GM23338 (cell line): ENCODE data around the gene POLG2. TPM values are rescaled to one million over a fixed set of nuclear protein-coding genes. Genes with fewer than 3 reads are reported as not detected.

Experiments used
- ATAC-seq: fragments of 200-7000 bp; cut with Tn5 transposase; 3 replicates; pipeline ENCODE4 v1.9.1; 2020
- DNase-seq: peaks from one replicate; pipeline ENCODE4 v3.0.0-alpha.2; 2015; ENCODE audit warnings: low spot score
- H2AFZ ChIP-seq: fragments of 200-600 bp; sonication (generic); 2 replicates; pipeline ENCODE4 v1.8.0; 2016; ENCODE audit warnings: antibody characterized with exemption, mild to moderate bottlenecking, moderate library complexity
- H3F3A ChIP-seq: fragments of 200-600 bp; sonication (generic); replicated peaks from 2 replicates; pipeline ENCODE4 v1.8.0; 2017; ENCODE audit warnings: antibody characterized with exemption, mixed run types, low read depth
- H3K27ac ChIP-seq: fragments of 200-600 bp; sonication (generic); 2 replicates; pipeline ENCODE4 v1.6.1; 2016; ENCODE audit warnings: low read depth
- H3K27me3 ChIP-seq: fragments of 200-600 bp; sonication (generic); 2 replicates; pipeline ENCODE4 v1.8.0; 2016; ENCODE audit warnings: mild to moderate bottlenecking, mixed run types, moderate library complexity; ENCODE audit not compliant: insufficient read depth
- H3K36me3 ChIP-seq: fragments of 200-600 bp; sonication (generic); 2 replicates; pipeline ENCODE4 v1.8.0; 2016; ENCODE audit warnings: mild to moderate bottlenecking; ENCODE audit not compliant: insufficient read depth
- H3K4me1 ChIP-seq: fragments of 200-600 bp; sonication (generic); 2 replicates; pipeline ENCODE4 v1.8.0; 2016; ENCODE audit warnings: mild to moderate bottlenecking, moderate library complexity; ENCODE audit not compliant: insufficient read depth
- H3K4me2 ChIP-seq: fragments of 200-600 bp; sonication (generic); 2 replicates; pipeline ENCODE4 v1.7.1; 2017; ENCODE audit warnings: mixed run types
- H3K4me3 ChIP-seq: fragments of 200-600 bp; sonication (generic); 2 replicates; pipeline ENCODE4 v1.6.1; 2016; ENCODE audit warnings: mixed run types
- H3K79me2 ChIP-seq: fragments of 200-600 bp; sonication (generic); replicated peaks from 2 replicates; pipeline ENCODE4 v1.8.0; 2017; ENCODE audit warnings: mild to moderate bottlenecking; ENCODE audit not compliant: insufficient read depth
- H3K9me2 ChIP-seq: fragments of 200-600 bp; sonication (generic); 2 replicates; pipeline ENCODE4 v1.8.0; 2017; ENCODE audit not compliant: insufficient read depth
- H4K20me1 ChIP-seq: fragments of 200-600 bp; sonication (generic); replicated peaks from 2 replicates; pipeline ENCODE4 v1.8.0; 2017; ENCODE audit warnings: mild to moderate bottlenecking; ENCODE audit not compliant: insufficient read depth
- H3K27ac Mint-ChIP-seq: 2 replicates; pipeline ENCODE4 v1.8.0; 2020; ENCODE audit warnings: inconsistent platforms, mild to moderate bottlenecking, moderate library complexity, mixed read lengths
- H3K27me3 Mint-ChIP-seq: 3 replicates; pipeline ENCODE4 v1.8.0; 2022; ENCODE audit warnings: low read depth, mild to moderate bottlenecking, moderate library complexity, mixed read lengths, inconsistent platforms; ENCODE audit not compliant: insufficient read depth, poor library complexity
- H3K36me3 Mint-ChIP-seq: 3 replicates; pipeline ENCODE4 v1.8.0; 2021; ENCODE audit warnings: low read depth, mild to moderate bottlenecking, inconsistent platforms, moderate library complexity, mixed read lengths
- H3K4me1 Mint-ChIP-seq: 3 replicates; pipeline ENCODE4 v1.8.0; 2020; ENCODE audit warnings: mild to moderate bottlenecking, inconsistent platforms, mixed read lengths
- H3K4me3 Mint-ChIP-seq: 3 replicates; pipeline ENCODE4 v1.8.0; 2021; ENCODE audit warnings: moderate library complexity, mild to moderate bottlenecking, inconsistent platforms, mixed read lengths
- H3K9me3 Mint-ChIP-seq: 3 replicates; pipeline ENCODE4 v1.8.0; 2020; ENCODE audit warnings: moderate library complexity, mild to moderate bottlenecking, inconsistent platforms, mixed read lengths
- CREB1 ChIP-seq: fragments of 250-450 bp; sonication (Bioruptor Pico); IDR thresholded peaks from 2 replicates; pipeline ENCODE4 v1.5.0; 2020; ENCODE audit warnings: low read depth, mild to moderate bottlenecking, moderate library complexity
- POLR2AphosphoS5 ChIP-seq: IDR thresholded peaks from 2 replicates; pipeline ENCODE4 v1.6.1; 2016; ENCODE audit warnings: antibody characterized with exemption, low read depth
- ZNF331 ChIP-seq: fragments of 250-450 bp; sonication (Bioruptor Pico); IDR thresholded peaks from 2 replicates; pipeline ENCODE4 v1.5.0; 2020; ENCODE audit warnings: low read depth, mild to moderate bottlenecking, moderate library complexity
- polyA plus RNA-seq: library from polyadenylated mRNA; unstranded; fragments of >200 nt; fragmentation: Nextera tagmentation; extraction: Ambion mirVana; gene quantifications from 2 replicates; pipeline ENCODE4 v1.2.1, GENCODE V29; 2016
- total RNA-seq: library from RNA; depleted of rRNA; stranded (reverse); fragments of >200 nt; shearing (Covaris generic); gene quantifications from 2 replicates; pipeline ENCODE4 v1.2.3, GENCODE V29; 2014
- TF ChIP-seq, protein P1 (sequence below): fragments of 250-450 bp; sonication (Bioruptor Pico); IDR thresholded peaks from 2 replicates; pipeline ENCODE4 v1.5.0; 2020; ENCODE audit warnings: mild to moderate bottlenecking, moderate library complexity
- TF ChIP-seq, protein P2 (sequence below): IDR thresholded peaks from 2 replicates; pipeline ENCODE4 v1.6.1; 2016; ENCODE audit warnings: antibody characterized with exemption
- TF ChIP-seq, protein P3 (sequence below): IDR thresholded peaks from one replicate; pipeline ENCODE4 v1.6.1; 2018; ENCODE audit warnings: antibody characterized with exemption; ENCODE audit not compliant: unreplicated experiment

The POLG2 gene
- total and polyA plus RNA-seq, 2 experiments from 2014 or later = 20.2 to 28.0 TPM

DNA sequence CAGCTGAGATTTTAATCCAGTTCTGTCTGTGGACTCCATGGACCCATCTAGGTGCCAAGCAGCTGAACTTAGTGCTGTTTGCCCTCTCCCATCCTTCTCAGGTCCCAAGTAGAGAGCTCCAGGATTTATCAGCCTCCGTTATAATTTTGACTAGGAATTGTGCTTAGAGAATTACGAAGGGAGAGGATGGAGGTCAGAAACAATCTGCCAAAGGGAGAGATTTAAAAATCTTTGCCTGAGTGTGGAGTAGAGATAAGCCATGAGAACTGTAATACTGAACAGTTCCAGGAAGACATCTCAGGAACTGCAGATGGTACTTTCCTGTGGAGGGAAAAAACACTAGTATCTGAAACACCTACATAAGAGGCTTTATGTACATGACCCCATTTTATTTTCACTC, 36.9 kb upstream of the POLG2 start (continued):
- TF ChIP-seq, protein P1, sequence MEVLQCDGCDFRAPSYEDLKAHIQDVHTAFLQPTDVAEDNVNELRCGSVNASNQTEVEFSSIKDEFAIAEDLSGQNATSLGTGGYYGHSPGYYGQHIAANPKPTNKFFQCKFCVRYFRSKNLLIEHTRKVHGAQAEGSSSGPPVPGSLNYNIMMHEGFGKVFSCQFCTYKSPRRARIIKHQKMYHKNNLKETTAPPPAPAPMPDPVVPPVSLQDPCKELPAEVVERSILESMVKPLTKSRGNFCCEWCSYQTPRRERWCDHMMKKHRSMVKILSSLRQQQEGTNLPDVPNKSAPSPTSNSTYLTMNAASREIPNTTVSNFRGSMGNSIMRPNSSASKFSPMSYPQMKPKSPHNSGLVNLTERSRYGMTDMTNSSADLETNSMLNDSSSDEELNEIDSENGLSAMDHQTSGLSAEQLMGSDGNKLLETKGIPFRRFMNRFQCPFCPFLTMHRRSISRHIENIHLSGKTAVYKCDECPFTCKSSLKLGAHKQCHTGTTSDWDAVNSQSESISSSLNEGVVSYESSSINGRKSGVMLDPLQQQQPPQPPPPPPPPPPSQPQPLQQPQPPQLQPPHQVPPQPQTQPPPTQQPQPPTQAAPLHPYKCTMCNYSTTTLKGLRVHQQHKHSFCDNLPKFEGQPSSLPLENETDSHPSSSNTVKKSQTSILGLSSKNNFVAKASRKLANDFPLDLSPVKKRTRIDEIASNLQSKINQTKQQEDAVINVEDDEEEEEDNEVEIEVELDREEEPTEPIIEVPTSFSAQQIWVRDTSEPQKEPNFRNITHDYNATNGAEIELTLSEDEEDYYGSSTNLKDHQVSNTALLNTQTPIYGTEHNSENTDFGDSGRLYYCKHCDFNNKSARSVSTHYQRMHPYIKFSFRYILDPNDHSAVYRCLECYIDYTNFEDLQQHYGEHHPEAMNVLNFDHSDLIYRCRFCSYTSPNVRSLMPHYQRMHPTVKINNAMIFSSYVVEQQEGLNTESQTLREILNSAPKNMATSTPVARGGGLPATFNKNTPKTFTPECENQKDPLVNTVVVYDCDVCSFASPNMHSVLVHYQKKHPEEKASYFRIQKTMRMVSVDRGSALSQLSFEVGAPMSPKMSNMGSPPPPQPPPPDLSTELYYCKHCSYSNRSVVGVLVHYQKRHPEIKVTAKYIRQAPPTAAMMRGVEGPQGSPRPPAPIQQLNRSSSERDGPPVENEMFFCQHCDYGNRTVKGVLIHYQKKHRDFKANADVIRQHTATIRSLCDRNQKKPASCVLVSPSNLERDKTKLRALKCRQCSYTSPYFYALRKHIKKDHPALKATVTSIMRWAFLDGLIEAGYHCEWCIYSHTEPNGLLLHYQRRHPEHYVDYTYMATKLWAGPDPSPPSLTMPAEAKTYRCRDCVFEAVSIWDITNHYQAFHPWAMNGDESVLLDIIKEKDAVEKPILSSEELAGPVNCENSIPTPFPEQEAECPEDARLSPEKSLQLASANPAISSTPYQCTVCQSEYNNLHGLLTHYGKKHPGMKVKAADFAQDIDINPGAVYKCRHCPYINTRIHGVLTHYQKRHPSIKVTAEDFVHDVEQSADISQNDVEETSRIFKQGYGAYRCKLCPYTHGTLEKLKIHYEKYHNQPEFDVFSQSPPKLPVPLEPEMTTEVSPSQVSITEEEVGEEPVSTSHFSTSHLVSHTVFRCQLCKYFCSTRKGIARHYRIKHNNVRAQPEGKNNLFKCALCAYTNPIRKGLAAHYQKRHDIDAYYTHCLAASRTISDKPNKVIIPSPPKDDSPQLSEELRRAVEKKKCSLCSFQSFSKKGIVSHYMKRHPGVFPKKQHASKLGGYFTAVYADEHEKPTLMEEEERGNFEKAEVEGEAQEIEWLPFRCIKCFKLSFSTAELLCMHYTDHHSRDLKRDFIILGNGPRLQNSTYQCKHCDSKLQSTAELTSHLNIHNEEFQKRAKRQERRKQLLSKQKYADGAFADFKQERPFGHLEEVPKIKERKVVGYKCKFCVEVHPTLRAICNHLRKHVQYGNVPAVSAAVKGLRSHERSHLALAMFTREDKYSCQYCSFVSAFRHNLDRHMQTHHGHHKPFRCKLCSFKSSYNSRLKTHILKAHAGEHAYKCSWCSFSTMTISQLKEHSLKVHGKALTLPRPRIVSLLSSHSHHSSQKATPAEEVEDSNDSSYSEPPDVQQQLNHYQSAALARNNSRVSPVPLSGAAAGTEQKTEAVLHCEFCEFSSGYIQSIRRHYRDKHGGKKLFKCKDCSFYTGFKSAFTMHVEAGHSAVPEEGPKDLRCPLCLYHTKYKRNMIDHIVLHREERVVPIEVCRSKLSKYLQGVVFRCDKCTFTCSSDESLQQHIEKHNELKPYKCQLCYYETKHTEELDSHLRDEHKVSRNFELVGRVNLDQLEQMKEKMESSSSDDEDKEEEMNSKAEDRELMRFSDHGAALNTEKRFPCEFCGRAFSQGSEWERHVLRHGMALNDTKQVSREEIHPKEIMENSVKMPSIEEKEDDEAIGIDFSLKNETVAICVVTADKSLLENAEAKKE (CRISPR knock-in tag) = no peak
- TF ChIP-seq CREB1 (no peak), ZNF331 (CRISPR knock-in tag) (no peak)

DNA sequence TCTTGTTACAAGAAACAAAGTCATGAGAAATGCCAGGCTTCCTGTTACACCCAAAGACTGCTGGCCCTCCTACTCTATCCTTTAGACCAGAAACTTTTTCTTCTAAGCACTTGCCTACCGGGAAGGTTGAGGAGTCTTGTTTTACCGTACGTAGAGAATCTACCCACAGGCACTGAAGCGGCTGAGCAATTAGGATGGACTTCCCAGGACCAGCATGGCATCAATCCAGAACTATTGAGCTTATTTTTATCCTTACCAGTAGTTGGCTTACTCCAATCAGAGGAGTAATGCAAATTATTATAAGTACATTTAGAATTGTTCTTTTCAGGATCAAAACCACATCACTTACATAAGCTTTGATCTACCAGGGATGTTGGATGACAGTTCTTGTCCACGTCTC, 35.6 kb upstream of the POLG2 start:
- H3K27me3 Mint-ChIP-seq = no peaks in the 10 kb centered on the region
- peaks cover 92% of the 10 kb centered on the region for H3K36me3 Mint-ChIP-seq

More for the DNA sequence above, 35.6 kb upstream of the POLG2 start:
- Histone ChIP-seq H2AFZ (no peak overlapping the region), H3K4me3 (no peak overlapping the region), H3K4me2 (no peak overlapping the region), H3K4me1 (no peaks in the 10 kb centered on the region), H4K20me1 (peaks cover 21% of the 10 kb centered on the region), H3K9me2 (no peaks in the 10 kb centered on the region), H3F3A (no peaks in the 10 kb centered on the region), H3K27ac (no peak overlapping the region), H3K79me2 (no peaks in the 10 kb centered on the region), H3K27me3 (no peaks in the 10 kb centered on the region), H3K36me3 (peaks cover 92% of the 10 kb centered on the region)
- no peak for ATAC-seq
- no peaks in the 10 kb centered on the region for H3K4me1 Mint-ChIP-seq
- no peak overlapping the region for H3K4me3 Mint-ChIP-seq
- TF ChIP-seq, protein P2, sequence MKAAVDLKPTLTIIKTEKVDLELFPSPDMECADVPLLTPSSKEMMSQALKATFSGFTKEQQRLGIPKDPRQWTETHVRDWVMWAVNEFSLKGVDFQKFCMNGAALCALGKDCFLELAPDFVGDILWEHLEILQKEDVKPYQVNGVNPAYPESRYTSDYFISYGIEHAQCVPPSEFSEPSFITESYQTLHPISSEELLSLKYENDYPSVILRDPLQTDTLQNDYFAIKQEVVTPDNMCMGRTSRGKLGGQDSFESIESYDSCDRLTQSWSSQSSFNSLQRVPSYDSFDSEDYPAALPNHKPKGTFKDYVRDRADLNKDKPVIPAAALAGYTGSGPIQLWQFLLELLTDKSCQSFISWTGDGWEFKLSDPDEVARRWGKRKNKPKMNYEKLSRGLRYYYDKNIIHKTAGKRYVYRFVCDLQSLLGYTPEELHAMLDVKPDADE = no peak
- TF ChIP-seq, protein P3, sequence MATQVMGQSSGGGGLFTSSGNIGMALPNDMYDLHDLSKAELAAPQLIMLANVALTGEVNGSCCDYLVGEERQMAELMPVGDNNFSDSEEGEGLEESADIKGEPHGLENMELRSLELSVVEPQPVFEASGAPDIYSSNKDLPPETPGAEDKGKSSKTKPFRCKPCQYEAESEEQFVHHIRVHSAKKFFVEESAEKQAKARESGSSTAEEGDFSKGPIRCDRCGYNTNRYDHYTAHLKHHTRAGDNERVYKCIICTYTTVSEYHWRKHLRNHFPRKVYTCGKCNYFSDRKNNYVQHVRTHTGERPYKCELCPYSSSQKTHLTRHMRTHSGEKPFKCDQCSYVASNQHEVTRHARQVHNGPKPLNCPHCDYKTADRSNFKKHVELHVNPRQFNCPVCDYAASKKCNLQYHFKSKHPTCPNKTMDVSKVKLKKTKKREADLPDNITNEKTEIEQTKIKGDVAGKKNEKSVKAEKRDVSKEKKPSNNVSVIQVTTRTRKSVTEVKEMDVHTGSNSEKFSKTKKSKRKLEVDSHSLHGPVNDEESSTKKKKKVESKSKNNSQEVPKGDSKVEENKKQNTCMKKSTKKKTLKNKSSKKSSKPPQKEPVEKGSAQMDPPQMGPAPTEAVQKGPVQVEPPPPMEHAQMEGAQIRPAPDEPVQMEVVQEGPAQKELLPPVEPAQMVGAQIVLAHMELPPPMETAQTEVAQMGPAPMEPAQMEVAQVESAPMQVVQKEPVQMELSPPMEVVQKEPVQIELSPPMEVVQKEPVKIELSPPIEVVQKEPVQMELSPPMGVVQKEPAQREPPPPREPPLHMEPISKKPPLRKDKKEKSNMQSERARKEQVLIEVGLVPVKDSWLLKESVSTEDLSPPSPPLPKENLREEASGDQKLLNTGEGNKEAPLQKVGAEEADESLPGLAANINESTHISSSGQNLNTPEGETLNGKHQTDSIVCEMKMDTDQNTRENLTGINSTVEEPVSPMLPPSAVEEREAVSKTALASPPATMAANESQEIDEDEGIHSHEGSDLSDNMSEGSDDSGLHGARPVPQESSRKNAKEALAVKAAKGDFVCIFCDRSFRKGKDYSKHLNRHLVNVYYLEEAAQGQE = no peak
- no peak for TF ChIP-seq ZNF331 (CRISPR knock-in tag)
- no peak for TF ChIP-seq POLR2AphosphoS5
- no peak for DNase-seq
- H3K27ac Mint-ChIP-seq = no peak overlapping the region
- no peaks in the 10 kb centered on the region for H3K9me3 Mint-ChIP-seq
